ENCODE results near the gene IL10RB.

IL10RB gene

DNA sequence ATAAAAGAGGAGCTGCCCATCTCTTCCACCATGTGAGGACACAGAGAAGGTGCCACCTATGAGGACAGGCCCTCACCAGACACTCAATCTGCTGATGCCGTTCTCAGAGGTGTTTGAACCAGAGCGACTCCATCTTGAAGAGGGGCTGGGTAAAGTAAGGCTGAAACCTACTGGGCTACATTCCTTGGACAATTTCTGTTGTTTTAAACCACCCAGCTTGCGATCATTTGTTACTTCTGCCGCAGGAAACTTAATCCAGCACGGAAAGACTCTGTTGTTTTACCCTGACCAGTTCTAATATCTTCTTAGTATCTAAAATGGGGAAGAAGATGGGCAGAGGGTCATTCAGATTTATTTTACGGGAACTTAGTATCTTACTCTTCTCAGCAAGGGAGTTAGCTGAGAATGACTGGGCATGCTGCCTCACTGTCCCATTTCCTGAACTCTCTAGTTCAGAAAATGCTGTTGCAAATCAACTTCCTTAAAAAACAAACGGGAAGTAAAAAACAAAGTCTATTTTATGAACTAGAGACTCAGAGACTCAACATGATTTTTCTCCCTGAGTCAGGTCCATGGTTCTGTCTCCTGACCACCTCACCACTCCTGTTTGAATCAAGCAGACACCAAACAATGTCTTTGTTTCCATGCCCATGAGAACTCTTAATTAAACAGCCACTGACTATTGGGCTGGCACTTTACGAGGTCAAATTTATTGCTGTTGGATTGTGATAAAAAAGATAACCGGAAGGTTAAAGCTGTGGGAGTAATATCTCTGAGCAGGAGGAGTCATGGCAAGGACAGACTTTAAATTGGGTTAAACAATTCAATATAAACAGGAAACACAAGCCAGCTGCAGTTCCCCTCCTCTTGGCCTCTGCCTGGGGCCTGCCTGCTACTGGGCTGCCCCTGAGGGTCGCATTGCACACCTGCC, 34.8 kb downstream of the IL10RB start:
- TF ChIP-seq, protein P1, sequence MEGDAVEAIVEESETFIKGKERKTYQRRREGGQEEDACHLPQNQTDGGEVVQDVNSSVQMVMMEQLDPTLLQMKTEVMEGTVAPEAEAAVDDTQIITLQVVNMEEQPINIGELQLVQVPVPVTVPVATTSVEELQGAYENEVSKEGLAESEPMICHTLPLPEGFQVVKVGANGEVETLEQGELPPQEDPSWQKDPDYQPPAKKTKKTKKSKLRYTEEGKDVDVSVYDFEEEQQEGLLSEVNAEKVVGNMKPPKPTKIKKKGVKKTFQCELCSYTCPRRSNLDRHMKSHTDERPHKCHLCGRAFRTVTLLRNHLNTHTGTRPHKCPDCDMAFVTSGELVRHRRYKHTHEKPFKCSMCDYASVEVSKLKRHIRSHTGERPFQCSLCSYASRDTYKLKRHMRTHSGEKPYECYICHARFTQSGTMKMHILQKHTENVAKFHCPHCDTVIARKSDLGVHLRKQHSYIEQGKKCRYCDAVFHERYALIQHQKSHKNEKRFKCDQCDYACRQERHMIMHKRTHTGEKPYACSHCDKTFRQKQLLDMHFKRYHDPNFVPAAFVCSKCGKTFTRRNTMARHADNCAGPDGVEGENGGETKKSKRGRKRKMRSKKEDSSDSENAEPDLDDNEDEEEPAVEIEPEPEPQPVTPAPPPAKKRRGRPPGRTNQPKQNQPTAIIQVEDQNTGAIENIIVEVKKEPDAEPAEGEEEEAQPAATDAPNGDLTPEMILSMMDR (conservative IDR thresholded peaks at IDR 0.05; ENCODE audit: low read depth, low read length): no peak
- no peak overlapping the region for H3K4me3 ChIP-seq (ENCODE audit: low read depth, low read length)
- peak; percentile 24 for DNase-seq (ENCODE audit: low read depth)

DNA sequence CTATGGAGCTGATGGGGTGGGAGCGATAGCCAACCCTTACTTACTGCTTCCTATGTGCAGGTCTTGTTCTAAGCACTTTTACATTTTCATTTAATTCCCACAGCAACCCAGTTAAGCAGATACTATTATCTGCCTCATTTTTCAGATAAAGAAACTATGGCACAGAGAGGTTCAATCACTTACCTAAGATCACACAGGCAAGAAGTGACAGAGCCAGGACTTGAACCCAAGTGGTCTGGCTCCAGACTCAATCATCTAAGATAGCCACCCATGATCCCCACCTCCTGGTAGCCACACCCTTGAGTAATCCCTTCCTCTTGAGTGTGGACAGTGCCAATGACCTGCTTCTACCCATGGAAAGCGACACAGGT, 35.5 kb downstream of the IL10RB start:
- TF ChIP-seq, protein P1 (conservative IDR thresholded peaks at IDR 0.05; ENCODE audit: low read depth, low read length): no peak
- no peak overlapping the region for H3K4me3 ChIP-seq (ENCODE audit: low read depth, low read length)
- no peak for DNase-seq (ENCODE audit: low read depth)

DNA sequence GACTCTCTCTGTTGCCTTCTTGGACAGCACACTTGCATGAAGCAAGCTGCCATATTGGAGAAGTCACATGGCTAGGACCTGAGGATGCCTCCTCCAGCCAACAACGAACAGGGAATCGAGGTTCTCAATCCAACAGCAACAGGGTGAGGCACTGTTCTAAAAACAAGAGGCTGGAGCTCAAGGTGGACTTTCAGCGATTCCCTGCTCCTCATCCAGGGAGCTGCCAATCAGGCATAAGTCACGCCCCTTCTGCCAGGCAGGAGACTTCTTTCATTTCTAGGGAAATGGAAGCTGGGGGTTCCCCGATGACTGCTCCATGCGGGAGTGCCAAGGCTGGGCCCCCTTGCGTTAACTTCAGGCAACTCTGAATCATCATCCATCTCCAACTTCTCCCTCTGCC, 35.9 kb downstream of the IL10RB start:
- no peak overlapping the region for H3K4me3 ChIP-seq (ENCODE audit: low read depth, low read length)
- TF ChIP-seq, protein P1 (conservative IDR thresholded peaks at IDR 0.05; ENCODE audit: low read depth, low read length): no peak
- no peak for DNase-seq (ENCODE audit: low read depth)

DNA sequence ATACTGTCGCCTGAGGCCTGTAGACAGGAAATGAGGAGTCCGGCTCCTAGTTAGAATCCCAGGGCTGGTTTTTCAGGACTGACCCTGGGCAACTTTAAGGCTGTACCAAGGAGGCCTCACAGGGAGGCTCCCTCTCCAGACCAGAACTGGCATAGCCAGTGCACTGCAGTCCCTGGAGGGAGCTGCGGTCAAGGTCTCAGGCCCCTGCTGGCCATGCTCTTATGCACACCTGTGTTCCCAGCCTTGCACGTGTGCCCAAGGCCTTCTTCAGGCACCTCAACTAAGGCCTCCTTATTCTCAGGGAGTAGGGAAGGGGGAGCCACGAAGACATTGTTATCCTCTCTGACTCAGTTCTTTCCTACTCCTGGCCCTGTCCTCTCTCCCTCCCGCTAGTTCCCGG, 36.6 kb downstream of the IL10RB start:
- TF ChIP-seq, protein P1 (conservative IDR thresholded peaks at IDR 0.05; ENCODE audit: low read depth, low read length): no peak
- DNase-seq (ENCODE audit: low read depth): no peak
- no peak overlapping the region for H3K4me3 ChIP-seq (ENCODE audit: low read depth, low read length)

GRCh38 chr21:33305344-33305671, 39.1 kb downstream of the IL10RB start:
- no peak overlapping the region for H3K4me3 ChIP-seq (ENCODE audit: low read depth, low read length)
- TF ChIP-seq, protein P1 (conservative IDR thresholded peaks at IDR 0.05; ENCODE audit: low read depth, low read length): no peak
- no peak for DNase-seq (ENCODE audit: low read depth)

DNA sequence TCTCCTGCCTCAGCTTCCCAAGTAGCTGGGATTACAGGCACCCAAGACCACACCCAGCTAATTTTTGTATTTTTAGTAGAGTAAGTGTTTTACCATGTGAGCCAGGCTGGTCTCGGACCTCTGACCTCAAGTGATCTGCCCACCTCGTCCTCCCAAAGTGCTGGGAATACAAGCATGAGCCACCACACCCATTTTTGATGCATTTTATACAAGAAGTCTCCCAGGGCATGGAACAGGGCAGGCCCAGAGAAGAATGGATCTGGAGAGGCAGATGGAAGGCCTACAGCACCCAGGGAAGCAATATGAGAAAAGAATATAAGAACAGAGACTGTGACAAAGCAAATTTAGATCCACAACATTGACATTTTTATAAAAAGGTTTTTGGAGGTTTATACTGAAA, 39.8 kb downstream of the IL10RB start:
- DNase-seq (ENCODE audit: low read depth): no peak
- no peak overlapping the region for H3K4me3 ChIP-seq (ENCODE audit: low read depth, low read length)
- TF ChIP-seq, protein P1 (conservative IDR thresholded peaks at IDR 0.05; ENCODE audit: low read depth, low read length): no peak

All from choroid plexus epithelial cell (primary cell).